Upper lobe of left lung (tissue), 4 donors: Measurements from ENCODE around the gene SPATS1.

Source experiments
- CTCF ChIP-seq, 6 experiments: fragments of 450-650 bp in 4 of 6; fragments of 200-600 bp in 2 of 6; sonication (generic) in 2 of 6; IDR thresholded peaks; one replicate each; pipeline ENCODE4 v1.5.1; 2016 to 2019; ENCODE audit warnings: antibody characterized with exemption in 6 of 6
- EP300 ChIP-seq, 4 donors: sonication (generic); formaldehyde crosslinking; IDR thresholded peaks; one replicate each; pipeline ENCODE4 v1.5.1; 2017; ENCODE audit warnings: antibody characterized with exemption in 4 of 4, control low read depth in 2 of 4
- POLR2A ChIP-seq, 4 donors: fragments of 450-650 bp; IDR thresholded peaks; one replicate each; pipeline ENCODE4 v1.5.1; 2016 to 2017; ENCODE audit warnings: antibody characterized with exemption in 4 of 4, mild to moderate bottlenecking in 2 of 4
- POLR2AphosphoS5 ChIP-seq, 2 donors: sonication (generic); formaldehyde crosslinking; IDR thresholded peaks; one replicate each; pipeline ENCODE4 v1.5.1; 2017; ENCODE audit warnings: antibody characterized with exemption in 2 of 2

DNA sequence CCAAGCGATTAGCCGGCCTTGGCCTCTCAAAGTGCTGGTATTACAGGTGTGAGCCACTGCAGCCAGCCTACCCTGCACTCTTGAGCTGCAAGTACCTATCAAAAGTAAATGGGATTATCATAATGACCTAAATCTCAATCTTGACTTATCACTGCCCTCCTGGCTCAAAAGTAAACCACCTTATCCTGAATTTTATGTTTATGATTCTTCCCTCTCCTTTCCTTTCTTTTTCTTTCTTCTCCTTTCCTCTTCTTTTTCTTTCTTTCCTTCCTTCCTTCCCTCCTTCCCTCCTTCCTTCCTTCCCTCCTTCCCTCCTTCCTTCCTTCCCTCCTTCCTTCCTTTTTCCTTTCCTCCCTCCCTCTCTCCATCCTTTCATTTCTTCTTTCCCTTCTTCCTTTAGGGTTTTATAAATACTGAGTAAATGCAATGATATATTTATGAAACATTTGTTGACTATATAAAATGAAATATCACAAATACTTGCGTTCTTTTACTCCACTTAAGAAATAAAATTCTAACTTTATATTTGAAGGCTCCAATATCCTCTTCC is 21.0 kb downstream of the SPATS1 start:
- TF ChIP-seq POLR2A (IDR thresholded peaks at IDR 0.05): no peak
- TF ChIP-seq CTCF (IDR thresholded peaks at IDR 0.05): no peak
- TF ChIP-seq EP300 (IDR thresholded peaks at IDR 0.05): no peak
- no peak for TF ChIP-seq POLR2AphosphoS5 (IDR thresholded peaks at IDR 0.05)
